Measurements from ENCODE around the gene KAT6B.

Gene KAT6B

DNA sequence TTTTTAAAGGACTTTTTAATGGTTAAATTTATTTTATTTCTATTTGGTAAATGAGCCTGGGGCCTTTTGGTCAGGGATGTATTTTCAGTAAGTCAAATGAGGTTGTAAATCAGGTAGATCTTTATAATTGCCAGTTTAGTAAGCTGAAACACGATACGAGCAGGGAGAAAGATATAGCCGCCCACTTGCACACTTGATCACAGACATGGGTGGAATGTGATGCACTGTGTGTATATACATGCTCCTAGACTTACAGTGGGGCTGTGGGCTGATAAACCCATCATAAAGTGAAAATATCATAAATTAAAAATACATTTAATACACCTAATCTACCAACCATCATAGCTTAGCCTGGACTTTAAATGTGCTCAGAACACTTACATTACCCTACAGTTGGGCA lies 165.7 kb downstream of the KAT6B start:
- DNase-seq, result no peak
- intact Hi-C loops (cut with DNase I), result no loop called here

- DNase-seq, result no peak
- intact Hi-C loops (cut with DNase I), result no loop called here
These were observed 167.2 kb downstream of the KAT6B start for GRCh38 chr10:74993649-74994048.

DNA sequence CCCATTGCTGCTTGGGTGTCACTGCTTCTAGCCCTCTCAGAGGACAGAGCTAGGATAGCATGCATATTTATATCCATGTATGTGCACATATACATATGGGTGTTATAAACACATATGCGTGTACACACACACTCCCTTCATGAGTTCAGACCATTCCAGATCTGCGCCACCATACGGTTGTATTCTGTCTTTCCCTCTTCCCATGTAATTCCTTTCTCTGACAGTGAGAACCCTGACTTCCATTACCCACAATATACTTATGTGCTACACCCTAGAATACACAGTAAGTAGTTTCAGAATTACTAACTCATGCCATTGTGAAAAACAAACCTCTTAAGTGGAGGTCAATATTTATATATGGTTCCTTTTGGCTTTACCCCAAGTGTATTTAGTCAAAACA lies 168.5 kb downstream of the KAT6B start:
- no peak for DNase-seq
- intact Hi-C loops (cut with DNase I), result no loop called here

DNA sequence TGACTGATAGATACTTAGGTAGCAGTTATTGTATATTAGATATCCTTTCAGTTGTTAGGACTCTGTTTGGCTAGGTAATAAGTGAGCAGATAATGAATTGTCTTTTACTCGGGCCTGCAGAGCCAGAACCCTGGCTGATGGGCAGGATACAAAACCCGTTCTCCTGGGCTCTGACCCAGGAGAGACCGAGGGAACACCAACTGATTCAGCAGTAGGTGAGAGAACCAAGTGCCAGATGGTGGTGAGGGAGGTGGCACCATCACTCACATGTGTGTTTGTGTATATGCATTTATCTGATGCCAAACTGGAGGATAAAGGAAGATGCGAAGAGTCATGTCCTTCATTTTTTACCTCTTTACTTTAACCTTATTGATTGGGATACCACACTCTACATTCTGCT lies 169.4 kb downstream of the KAT6B start:
- intact Hi-C loops (cut with DNase I), result no loop called here
- no peak for DNase-seq

DNA sequence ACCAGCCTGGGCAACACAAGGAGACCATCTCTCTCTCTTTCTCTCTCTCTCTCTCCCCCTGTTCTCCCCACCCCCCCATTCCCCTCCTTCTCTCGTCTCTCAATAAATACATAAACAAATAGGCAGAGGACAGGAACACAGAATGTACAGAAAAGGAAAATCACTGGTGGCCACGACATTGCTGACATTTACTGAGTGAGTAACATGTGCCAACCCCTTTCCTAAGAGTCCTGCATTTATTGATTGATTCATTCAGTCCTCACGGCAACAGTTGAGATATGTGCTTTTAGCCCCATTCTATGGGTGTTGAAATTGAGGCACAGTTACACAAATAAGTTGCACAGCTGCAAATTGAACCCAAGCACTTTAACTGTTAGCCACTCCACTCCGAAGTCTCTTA lies 170.8 kb downstream of the KAT6B start:
- DNase-seq, result no peak
- intact Hi-C loops (cut with DNase I), result no loop called here

DNA sequence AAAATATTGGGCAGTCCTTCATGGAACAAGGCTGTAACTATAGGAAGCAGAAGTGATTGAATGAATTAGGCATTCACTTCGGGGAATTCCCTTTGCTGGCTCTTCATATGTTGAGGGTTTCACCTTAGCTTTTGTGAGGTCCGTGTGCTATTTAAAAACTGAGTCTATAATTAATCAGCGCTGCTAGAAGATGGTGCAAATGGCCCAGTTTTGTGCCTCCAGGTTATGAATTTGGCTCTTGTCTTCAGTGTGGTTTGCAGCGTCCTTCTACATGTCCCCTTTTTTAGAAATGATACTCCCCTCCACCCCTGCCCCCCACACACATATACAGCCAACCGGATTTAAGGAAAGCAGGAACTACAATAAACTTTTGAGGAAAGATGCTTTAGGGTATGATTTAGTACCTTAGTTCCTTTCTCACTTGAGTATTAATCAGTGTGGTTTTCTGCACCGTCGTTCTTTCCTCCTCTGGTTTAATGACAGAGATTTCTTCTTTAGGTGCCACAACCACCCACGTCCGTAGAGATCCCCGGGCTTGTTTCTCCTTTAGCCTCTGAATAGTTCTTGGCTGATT lies 174.4 kb downstream of the KAT6B start:
- intact Hi-C loops (cut with DNase I), result no loop called here
- DNase-seq, result no peak

DNA sequence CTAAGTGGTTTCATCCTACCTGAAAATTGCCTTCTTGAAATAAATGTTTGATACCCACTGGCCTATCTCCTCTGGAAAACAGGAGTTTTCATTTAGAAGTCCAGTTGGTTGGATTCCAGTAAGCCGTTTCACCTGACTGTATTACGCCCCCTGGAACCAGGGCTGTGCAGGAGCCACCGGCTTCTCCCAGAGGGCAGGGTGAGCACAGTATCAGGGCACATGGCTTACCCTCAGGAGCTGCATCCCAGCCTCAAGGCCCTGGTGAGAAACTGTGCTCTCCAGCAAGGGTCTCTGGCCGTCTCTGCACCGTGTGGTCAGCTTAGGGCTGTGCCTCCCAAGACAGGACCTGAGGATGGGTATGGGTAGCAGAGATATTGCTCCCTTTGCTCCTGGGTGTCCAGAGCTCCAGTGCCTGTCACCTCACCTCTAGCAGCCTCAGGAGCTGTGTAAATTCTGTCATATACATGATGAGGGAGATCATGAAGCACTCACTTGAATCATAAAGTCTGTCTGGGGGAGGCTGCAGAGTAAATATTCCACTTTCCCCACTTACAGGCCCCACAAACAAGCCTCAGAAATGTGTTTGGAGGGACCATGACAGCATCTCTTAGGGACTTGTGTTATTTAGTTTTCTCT lies 175.4 kb downstream of the KAT6B start:
- intact Hi-C loops (cut with DNase I), result no loop called here

GRCh38 chr10:75002351-75002725 lies 175.9 kb downstream of the KAT6B start:
- DNase-seq, result no peak
- intact Hi-C loops (cut with DNase I), result no loop called here

More for the DNA sequence above, 175.4 kb downstream of the KAT6B start:
- no peak for DNase-seq

DNA sequence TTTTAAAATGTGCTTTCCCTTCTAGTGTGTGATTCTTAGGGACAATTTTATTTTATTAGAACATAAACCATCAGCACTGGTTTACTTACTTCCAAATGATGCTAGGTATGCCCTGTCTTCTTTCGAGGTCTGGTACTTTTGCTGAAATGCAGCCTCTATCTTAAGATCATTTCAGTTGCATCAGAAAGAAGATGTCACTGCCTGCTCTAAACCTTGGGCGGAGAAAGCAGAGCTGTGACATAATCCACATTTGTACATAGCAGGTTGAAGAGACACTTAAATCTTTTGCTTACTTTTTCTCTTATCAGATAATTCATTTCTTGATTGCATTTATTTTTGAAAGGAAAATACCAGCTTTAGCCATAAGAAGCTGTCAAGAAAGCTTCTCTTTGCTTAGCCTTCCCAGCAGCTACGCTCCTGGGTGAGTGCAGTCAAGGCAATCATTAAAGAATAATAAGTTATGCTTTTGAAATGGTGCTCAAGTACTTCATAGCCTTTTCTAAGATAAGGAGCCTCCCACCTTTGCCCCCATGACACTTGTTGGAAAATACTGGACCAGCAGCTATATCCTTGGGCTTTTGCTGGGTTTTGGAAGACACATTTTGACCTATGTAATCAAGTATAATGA lies 176.7 kb downstream of the KAT6B start:
- DNase-seq, result no peak
- intact Hi-C loops (cut with DNase I), result no loop called here

GRCh38 chr10:75003891-75004290 lies 177.5 kb downstream of the KAT6B start:
- no peak for DNase-seq
- intact Hi-C loops (cut with DNase I), result no loop called here

- DNase-seq, result no peak
- intact Hi-C loops (cut with DNase I), result no loop called here
These were observed 181.2 kb downstream of the KAT6B start for GRCh38 chr10:75007646-75008045.

GRCh38 chr10:75008952-75009351 lies 182.6 kb downstream of the KAT6B start:
- intact Hi-C loops (cut with DNase I), result no loop called here
- DNase-seq, result no peak

GRCh38 chr10:75009426-75009825 lies 183.0 kb downstream of the KAT6B start:
- intact Hi-C loops (cut with DNase I), result no loop called here
- DNase-seq, result no peak

GRCh38 chr10:75010373-75010772 lies 184.0 kb downstream of the KAT6B start:
- intact Hi-C loops (cut with DNase I), result loop anchor here (10.0 kb wide), 1 partner anchor 186 kb away; the partner anchor contains the start of gene KAT6B

DNA sequence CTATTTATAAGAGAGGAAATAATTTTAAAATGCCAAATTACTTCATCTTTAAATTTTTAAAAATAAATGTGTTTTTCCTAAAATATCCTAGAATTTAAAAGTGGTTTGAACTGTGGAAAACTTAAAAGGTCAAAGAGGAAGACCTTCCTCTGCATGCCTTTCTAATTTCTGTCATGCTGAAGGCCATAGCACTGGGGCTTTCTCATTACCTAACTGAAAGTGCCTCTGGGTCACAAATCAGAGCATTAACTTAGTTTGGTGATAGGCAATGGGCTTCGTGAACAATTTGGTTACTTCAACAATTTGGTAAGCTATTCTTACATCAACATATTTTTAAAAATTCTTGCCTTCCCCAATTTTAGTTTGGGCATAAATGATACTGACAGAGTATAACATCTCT lies 184.8 kb downstream of the KAT6B start:
- intact Hi-C loops (cut with DNase I), result loop anchor here (10.0 kb wide), 1 partner anchor 186 kb away; the partner anchor contains the start of gene KAT6B

More at GRCh38 chr10:75010373-75010772, 184.0 kb downstream of the KAT6B start:
- no peak for DNase-seq

GRCh38 chr10:75012471-75012870 lies 186.1 kb downstream of the KAT6B start:
- DNase-seq, result no peak
- intact Hi-C loops (cut with DNase I), result loop anchor here (10.0 kb wide), 1 partner anchor 188 kb away; the partner anchor contains the start of gene KAT6B

More for the DNA sequence above, 184.8 kb downstream of the KAT6B start:
- no peak for DNase-seq

- intact Hi-C loops (cut with DNase I), result loop anchor here (10.0 kb wide), 1 partner anchor 188 kb away; the partner anchor contains the start of gene KAT6B
- no peak for DNase-seq
These were observed 186.6 kb downstream of the KAT6B start for GRCh38 chr10:75013007-75013406.

GRCh38 chr10:75013522-75013921 lies 187.1 kb downstream of the KAT6B start:
- intact Hi-C loops (cut with DNase I), result loop anchor here (10.0 kb wide), 1 partner anchor 189 kb away; the partner anchor contains the start of gene KAT6B
- no peak for DNase-seq

DNA sequence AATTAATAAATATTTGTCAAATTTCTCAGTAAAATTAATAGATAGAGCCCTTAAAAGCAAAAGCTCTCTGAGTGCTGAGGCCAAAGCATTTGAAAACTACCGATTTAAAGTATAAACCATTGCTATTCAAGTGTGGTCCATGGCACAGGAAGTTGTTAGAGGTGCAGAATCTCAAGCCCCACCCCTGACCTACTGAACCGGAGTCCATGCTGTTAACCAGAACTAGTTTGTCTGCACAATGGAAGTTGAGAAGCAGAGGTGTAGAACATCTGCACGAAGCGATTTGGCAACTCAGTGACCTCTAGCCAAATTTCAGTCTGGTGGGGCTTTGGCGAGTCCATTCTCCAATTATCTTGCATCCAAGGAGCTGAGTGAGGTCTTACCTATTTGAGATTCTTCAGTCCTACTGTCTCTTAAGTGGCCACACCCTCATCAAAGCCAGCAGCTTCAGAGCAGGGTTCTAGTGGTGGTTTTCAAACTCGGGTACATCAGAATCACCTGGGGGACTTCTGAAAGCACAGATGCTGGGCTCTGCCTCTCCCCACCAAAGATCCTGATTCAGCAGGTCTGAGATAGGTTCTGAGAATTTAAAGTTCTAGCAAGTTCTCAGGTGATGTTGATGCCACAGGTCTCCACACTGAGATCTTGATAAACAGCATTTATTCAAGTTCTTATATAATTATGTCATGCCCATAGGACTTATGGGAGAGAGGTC lies 188.3 kb downstream of the KAT6B start:
- no peak for DNase-seq
- intact Hi-C loops (cut with DNase I), result loop anchor here (10.0 kb wide), 1 partner anchor 190 kb away; the partner anchor contains the start of gene KAT6B

GRCh38 chr10:75015442-75015841 lies 189.0 kb downstream of the KAT6B start:
- intact Hi-C loops (cut with DNase I), result loop anchor here (10.0 kb wide), 1 partner anchor 191 kb away; the partner anchor contains the start of gene KAT6B

More at GRCh38 chr10:75015442-75015841, 189.0 kb downstream of the KAT6B start:
- DNase-seq, result no peak

Data from head of caudate nucleus (tissue), 42 donors.